NCI-H1417 treated with DMSO at 0.1 percent for 48 hours (cell line): Measurements from ENCODE around the gene MYO3B.
"Not testable (repeated sequence)": the region's sequence is repeated elsewhere in the genome, so short reads cannot be mapped to it uniquely, and the experiment has no call there.

Experiments used
- DNase-seq: peaks from one replicate; lab custom pipeline; 2025; lab: John Stamatoyannopoulos, UW

MYO3B gene

DNA sequence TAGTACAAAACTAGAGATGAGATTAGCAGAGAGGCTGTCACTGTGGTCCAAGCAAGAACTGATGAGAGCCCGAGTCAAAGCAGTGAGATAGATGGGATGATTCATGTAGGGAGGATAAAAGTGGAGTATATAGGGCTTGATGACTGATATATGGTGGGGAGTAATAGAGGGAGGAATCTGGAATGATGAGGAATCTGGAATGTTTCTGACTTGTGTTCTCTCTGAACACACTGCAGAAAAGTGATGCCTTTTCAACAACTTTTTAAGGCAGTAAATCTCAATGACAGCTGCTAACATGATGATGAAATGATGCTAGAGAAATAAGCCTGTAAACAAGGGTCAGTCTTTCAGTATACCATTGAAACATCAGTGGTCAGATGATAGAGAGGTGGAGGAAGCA, 393.7 kb downstream of the MYO3B start:
- no peak for DNase-seq

DNA sequence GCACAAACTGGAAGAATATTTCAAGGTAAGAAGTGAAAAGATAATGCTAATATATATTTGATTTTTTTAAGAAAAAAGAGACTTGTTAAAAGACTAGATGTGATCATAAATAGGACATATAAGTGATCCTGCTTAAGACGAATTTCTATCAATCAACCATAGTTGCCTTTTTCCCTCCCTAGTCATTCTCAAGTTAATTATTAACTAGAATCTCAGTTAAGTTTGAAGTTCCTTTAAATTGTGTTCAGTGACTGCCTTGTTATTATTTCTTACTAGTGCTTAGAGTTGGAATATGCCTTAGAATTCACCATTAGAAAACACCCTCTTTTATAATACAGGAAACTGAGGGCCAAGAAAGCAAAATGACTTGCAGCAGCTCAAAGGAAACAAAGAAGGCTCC, 395.7 kb downstream of the MYO3B start:
- DNase-seq: no peak

DNA sequence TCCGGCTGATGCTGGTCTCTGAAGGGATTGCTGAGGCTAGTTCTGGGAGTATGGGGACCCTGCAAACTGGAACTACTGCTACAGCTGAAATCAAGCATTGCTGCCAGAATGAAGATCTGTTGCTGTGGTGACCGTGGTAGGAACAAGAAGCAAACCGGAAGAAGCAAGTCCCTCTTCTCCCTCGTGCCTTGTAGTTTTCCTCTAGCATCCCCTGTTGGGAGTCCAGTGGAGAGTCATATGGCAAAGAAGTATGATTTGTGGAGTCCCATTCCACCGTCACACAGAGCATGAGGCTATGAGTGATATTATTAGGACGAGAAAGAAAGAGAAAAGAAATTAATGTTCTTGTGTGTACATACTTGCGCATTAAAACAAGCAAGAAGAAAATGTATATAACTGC, 398.3 kb downstream of the MYO3B start:
- DNase-seq: no peak

DNA sequence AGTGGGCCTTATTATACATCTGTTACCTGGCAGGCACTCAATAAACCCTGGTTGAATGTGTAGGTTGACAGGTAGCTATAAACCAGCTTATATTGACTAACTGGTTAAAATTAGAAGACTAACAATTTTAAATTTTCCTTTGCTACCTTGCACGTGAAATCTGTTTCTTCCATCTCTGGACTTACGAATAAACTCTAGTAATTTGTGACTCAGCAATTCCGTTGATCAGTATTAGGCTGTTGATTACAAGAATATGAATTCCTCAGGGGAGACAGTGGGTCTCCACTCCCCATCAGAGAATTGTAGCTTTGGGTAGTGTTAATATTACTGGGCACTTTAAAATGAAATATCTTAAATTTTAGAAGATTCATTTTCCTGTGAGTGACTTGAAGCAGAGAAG, 399.4 kb downstream of the MYO3B start:
- DNase-seq: no peak

DNA sequence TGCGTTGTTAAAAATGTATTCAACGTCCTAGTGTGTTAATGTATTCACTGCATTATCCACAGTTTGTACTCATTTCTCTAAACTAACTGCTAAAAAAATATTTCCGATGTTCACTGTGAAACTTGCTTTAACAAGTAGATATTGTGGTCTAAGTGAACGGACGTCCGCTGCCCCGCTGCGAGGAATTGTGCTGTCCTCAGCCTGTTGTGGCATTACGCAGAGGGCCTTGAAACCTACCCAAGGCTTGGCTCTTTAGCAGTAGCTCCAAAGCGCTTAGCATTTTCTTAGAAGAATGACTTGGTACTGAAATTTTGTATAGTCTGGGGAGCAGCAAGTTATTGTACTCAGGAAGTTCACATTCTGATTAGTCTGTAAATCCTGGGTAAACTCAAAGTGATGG, 400.7 kb downstream of the MYO3B start:
- no peak for DNase-seq

DNA sequence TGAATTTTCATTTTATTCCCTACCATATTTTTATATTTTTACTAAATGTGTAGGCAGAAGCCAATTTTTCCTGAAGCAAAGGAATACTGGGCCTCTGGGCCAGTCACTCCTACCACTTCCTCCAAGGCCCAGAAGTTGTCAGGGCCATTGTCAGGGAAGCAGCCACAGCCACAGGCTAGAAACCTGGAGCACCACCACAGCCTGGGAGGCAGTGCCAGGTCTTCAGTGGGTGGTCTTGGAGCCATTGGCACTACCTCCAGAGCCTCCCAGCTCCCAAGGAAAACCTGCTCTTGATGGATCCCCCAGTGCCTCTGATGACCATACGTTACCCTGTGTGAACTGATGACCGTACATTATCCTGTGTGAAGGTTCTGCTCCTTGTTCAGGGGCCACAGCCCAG, 401.6 kb downstream of the MYO3B start:
- no peak for DNase-seq

DNA sequence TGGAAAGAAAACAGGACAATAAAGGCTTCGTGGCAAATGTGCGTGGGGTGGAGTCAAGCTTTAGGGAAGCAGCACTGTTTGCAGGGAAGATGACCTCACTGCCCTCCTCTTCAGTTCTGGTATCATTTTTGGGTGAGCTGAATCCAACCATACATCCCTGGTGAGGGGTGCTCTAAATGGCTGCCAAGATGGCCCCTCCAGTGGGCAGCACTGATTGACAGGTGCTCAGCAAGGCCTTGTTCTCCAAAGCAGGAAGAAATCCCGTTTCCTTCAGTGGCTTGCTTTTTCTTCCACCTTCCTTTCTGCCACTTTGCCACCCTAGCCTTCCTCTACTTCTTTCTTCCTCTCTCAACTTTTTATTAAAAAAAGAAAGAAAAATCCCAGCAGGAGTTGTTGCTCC, 404.4 kb downstream of the MYO3B start:
- DNase-seq: no peak

DNA sequence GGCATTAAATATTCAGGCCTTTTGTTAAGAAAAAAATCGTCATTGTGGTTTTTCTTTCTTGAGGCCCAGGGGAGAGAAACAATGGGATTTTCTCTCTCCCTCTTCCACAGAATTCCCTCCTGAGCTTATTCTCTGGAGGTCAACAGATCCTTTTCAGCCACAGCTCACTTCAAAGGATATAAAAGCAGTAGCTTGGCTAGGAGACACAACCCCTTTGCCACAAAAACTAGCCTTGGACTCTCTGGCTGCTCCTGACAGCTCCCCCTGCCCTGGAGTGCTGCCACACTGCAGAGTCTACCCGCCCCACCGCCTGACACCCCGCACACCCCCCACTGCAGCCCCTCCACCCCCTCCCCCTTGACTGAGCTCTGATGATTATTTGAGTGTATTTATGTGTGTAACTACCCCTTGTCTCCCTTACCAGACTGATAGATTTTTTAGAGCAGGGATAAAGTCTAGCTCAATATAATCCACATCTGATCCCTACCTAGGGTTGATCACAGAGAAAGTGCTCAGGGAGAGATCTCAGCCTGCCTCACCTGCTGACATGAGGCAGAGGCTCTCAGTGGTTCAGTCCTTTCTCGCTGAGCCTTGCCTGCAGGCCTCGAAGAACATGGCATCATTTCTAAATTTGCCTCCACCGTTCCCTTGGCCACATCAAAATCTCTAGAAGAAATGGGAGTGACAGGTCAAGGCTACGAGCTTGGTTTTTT, 405.0 kb downstream of the MYO3B start:
- no peak for DNase-seq

DNA sequence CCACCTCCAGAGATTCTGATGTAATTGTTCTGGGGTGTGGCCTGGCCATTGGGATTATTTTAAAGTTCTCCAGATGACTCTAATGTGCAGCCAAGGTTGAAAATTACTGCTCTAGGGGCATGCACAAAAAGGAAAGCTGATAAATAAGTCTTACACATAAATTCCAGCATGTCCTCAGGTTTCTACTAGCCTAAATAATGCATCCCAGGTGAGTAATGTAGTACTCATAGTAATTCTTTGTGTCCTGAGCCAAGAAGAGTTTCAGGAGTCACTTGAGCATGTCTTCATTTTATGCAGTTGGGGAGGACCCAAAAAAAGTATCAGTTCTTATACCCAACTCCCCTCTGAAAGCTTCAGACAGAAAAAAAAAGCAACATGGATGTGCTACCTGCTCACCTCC, 407.1 kb downstream of the MYO3B start:
- no peak for DNase-seq

DNA sequence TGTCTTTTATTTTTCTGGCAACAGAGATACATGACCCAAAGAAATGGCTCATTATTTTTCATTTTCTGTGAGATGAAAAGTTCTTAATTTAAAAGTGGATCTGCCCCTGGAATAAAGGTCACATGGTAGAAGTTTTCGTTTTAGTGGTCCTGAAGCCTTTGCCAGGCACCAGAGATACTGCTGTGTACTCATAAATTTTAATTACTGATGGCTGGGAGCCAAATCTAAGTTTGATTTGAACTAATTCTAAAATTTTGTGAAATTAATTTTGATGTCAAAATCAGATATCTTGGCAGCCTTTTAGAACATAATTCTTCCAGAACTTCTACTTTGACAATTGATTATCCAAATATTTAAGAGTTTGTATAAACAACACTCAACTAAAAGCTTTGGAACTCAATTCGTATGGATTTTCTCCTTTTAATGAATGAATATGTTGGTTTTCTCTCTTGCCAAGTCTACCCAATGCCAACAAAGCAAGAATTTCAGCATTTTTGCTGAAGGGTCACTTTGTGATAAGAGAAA, 408.7 kb downstream of the MYO3B start:
- DNase-seq: no peak

DNA sequence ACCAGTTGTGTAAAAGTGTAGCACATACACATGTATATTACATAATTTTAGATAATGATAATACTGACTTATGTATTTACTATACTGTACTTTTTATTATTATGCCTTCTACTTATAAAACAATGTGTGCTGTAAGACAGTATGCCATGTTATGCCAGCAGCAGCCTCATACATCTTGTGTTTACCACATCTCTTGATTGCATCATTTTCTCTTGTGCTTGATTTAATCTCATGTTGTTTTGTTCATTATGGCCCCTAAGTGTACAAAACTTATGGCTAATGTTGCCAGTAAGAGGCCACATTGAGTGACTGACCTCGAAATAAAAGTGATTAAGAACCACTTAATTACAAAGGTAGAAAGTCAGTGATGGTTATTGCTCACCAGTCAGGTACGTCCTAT, 409.2 kb downstream of the MYO3B start:
- no peak for DNase-seq

DNA sequence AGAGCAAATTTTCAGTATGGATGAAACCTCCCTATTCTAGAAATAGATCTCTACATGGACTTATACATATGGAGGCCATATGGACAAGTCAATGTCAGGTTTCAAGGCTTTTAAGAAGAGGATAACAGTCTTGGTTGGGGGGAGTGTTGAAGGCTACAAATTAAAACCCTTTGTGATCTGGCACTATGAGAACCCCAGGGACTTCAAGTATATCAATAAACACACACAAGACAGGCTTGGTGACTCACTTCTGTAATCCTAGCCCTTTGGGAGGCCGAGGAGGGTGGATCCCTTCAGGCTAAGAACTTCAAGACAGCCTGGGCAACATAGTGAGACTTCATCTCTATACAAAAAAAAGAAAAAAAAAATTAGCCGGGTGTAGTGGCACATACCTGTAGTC, 410.0 kb downstream of the MYO3B start:
- DNase-seq: no peak

DNA sequence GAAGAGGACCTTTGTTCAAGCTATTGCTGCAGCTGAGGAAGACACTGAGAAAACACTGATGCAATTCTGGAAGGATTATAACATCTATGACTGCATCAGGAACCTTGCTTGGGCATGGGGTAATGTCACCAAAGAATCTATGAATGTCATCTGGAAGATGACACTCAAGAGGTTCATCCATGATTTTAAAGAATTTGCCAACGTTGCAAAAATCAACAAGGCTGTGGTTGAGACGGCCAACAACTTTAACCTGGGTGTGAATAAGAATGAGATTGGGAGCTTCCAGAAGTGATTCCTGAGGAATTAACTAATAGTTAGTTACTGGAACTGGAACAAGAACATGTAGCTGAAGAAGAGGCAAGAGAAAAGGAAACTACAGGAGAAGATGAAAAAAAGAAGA, 410.8 kb downstream of the MYO3B start:
- DNase-seq: no peak

DNA sequence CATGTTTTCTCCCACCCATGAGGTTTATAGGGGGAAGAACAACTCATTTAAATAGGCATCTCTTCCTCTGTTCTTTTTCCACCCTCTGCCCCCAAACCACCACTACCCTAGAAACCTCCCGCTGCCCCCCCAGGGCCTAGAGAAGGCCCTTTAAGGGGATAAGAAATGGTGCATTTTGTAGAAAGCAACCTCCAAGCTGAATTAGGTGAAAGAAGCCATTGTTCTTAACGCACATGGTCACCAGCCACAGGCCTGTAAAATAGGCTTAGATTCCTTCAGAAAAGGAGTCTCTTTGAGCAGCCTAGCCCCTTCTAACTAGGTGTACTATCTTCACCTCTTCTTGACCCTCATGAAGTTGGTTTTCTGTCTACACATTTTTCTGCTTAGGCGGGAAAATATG, 418.6 kb downstream of the MYO3B start:
- no peak for DNase-seq

DNA sequence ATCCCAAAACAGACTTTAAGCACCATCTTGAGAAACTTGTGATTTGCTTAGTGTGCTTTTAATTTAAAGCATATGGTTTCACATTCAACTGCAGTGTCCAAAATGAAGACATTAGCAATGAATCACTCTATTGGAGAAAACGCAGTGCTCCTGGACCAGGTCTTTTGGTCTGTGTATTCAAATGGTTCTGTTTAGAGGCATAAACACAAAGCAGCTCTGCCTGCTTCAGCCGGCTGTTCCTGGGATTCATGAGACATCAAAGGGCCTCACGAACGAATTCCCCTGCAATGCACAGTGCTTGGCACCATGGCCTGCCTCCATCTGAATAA, 420.1 kb downstream of the MYO3B start:
- DNase-seq: no peak

DNA sequence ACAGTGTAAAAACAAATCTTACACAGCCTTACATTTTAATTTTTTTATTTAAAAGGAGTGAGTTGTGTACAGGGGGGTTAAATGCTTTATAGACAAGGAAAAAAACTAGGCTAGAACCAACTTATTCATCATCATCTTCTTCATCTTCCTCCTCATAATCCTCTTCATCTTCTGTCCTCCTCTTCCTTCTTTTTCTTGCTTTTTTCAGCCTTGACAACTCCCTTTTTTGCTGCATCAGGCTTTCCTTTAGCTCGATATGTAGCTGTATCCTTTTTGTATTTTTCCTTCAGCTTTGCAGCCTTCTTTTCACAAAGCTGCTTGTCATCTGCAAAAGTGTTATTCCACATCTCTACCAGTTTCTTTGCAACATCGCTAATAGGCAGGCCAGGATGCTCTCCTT, 423.5 kb downstream of the MYO3B start:
- DNase-seq: no peak

DNA sequence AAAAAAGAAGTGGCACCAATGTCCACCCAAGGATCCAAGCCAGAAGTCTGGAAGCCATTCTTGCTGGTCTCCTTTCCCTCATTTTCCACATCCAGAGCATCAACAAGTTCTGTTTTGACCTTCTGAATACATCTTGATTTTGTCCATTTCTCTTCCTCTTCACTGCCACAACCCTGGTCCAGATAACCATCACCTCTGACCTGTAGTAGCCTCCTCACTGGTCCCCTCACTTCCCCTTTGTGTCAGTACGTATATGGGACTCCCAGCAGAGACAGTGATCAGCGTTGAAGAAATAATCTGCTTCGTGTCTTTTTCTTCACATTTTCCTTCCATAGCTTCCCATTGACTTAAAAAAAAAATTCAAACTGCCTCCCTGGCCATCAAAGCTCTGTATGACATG, 427.9 kb downstream of the MYO3B start:
- DNase-seq: no peak

DNA sequence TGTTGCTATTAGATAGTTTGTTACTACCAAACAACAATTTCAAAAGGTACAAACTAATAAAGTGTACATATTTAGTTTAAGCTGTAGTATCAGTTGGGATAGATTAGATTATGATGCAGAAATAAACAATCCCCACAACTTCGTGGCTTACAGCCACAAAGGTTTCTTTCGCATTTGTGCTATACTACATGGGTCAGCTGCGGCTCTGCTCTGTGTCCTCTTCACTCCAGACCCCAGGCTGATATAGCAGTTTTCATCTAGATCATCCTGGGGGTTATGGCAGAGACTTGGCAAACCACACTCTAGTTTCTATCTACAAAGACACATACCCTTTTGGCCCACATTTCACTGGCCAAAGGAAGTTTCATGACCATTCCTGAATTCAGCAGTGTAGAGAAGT, 429.2 kb downstream of the MYO3B start:
- no peak for DNase-seq

DNA sequence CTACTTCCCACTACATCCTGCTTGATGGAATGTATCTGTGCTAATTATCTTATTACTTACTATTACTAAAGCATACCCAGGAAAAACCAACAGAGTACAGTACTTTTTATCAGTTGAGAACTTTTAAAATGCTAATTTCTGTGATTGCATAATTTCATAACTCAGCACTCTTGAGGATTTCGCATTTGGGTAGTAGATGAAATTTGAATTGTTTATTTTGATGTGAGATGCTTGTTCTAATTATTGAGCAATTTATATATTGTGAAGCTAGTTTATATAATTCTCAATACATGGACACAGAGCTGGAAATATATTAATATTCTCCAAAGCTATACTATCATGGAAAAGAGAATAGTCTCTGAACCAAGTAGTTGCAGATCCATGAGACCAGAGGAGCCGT, 432.7 kb downstream of the MYO3B start:
- DNase-seq: no peak

DNA sequence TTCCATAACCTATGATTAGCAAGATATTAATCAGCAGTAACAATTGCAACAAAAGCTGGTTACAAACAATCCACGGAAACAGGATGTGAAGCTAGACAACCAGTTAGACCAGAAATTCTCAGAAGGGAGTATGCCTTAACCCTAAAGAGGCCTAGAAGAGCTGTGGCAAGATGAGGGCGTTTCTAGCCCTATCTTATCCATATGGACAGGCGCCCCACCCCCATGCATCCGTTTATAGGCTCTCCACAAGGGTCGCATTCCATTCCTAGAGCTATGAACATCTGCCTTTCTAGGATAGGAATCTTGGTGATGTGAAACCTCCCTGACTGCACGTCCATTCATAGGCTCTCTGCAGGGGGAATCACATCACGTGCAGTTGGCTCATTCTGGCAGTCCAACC, 441.0 kb downstream of the MYO3B start:
- DNase-seq: not testable (repeated sequence)

DNA sequence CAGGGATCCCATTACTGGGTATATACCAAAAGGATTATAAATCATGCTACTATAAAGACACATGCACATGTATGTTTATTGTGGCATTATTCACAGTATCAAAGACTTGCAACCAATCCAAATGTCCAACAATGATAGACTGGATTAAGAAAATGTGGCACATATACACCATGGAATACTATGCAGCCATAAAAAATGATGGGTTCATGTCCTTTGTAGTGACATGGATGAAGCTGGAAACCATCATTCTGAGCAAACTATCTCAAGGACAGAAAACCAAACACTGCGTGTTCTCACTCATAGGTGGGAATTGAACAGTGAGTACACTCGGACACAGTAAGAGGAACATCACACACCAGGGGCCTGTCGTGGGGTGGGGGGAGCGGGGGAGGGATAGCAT, 457.1 kb downstream of the MYO3B start:
- not testable (repeated sequence) for DNase-seq

DNA sequence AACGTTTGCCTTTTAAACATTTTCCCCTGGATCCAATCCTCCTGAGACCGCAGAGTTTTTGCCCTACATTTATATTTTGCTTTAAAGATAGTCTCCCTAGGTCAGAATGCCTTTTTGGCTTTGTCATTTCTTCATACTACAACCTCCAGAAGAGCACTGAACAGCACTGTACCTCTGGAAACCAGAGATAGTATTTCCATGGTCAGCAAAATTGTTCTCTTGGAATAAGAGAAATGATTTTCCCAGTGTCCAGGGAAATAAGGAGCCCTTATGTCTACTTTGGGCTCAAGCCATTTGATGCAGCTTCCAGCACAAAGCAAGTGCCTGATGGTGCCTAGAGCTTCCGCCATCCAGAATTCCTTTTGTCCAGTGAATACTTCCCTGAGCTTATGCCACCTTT, 461.7 kb downstream of the MYO3B start:
- no peak for DNase-seq

DNA sequence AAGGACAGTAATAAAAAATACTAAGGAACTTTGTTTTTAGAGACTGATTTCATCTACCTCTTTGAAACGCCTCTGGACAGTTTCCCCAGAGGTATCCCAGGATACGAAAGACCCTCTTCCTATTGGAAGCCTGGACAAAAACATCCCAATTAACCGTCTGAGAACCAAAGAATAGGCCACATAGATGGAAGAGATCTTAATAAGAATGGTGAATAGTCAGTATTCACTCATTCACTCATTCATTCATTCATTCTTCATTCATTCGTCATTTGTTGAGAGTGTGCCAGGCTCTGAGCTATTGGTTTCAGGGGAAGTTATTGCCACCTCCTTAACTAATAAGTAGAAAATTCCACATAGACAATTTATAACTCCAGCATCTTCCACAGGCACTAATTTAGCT, 464.0 kb downstream of the MYO3B start:
- DNase-seq: no peak

DNA sequence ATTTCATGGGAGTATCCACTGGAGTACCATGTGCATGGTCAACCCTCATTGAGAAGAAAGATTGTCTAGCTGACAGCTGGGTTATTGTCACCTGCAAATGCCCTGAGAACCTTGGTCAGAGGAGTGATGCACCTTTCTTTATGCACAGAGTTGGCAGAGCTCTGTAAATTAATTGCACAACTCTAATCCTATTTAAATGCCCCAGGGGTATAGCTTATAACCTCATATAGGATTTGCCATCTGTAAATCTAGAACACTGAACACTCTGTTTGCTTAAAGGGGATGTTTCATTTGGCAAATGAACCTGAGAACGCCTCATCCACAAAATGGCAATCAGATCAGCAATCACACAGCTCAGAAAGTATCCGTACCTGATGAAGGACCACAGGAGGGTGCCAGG, 465.4 kb downstream of the MYO3B start:
- no peak for DNase-seq
